T-helper 1 cell treated with Interleukin-12 subunit alpha and Interleukin-12 subunit beta and Interleukin-4 antibody, amounts not matched to agents 30 μg/mL and 1 μg/mL, for 36 hours (primary cell): Measurements from ENCODE around the gene RHBDF2.
"Not testable (repeated sequence)": the region's sequence is repeated elsewhere in the genome, so short reads cannot be mapped to it uniquely, and the experiment has no call there.

ENCODE experiments used
- H3K27ac Mint-ChIP-seq: one replicate; pipeline ENCODE4 v1.8.0; 2021; ENCODE audit warnings: mild to moderate bottlenecking, mixed read lengths
- H3K27me3 Mint-ChIP-seq: one replicate; pipeline ENCODE4 v1.8.0; 2021; ENCODE audit warnings: low read depth, mixed read lengths
- H3K36me3 Mint-ChIP-seq: one replicate; pipeline ENCODE4 v1.8.0; 2021; ENCODE audit warnings: low read depth, mixed read lengths
- H3K4me1 Mint-ChIP-seq: one replicate; pipeline ENCODE4 v1.8.0; 2021; ENCODE audit warnings: low read depth, mixed read lengths
- H3K4me3 Mint-ChIP-seq: one replicate; pipeline ENCODE4 v1.8.0; 2021; ENCODE audit warnings: mild to moderate bottlenecking, moderate library complexity, mixed read lengths
- H3K9me3 Mint-ChIP-seq: one replicate; pipeline ENCODE4 v1.8.0; 2021; ENCODE audit warnings: mixed read lengths

RHBDF2 gene

GRCh38 chr17:76541739-76542454 is 40.7 kb upstream of the RHBDF2 start:
- peaks cover 3% of the 10 kb centered on the region for H3K4me1 Mint-ChIP-seq
- H3K4me3 Mint-ChIP-seq: no peak overlapping the region
- H3K27ac Mint-ChIP-seq: no peak overlapping the region
- peaks cover 48% of the 10 kb centered on the region for H3K27me3 Mint-ChIP-seq
- no peaks in the 10 kb centered on the region for H3K9me3 Mint-ChIP-seq
- H3K36me3 Mint-ChIP-seq: no peaks in the 10 kb centered on the region

GRCh38 chr17:76540381-76541300 is 39.4 kb upstream of the RHBDF2 start:
- H3K36me3 Mint-ChIP-seq: no peaks in the 10 kb centered on the region
- peaks cover 61% of the 10 kb centered on the region for H3K27me3 Mint-ChIP-seq
- H3K4me1 Mint-ChIP-seq: peaks cover 1% of the 10 kb centered on the region
- no peak overlapping the region for H3K27ac Mint-ChIP-seq
- no peak overlapping the region for H3K4me3 Mint-ChIP-seq
- no peaks in the 10 kb centered on the region for H3K9me3 Mint-ChIP-seq

GRCh38 chr17:76539631-76540271 is 38.5 kb upstream of the RHBDF2 start, which contains the start of gene PRCD:
Gene PRCD, plus strand, starts transcription at chr17:76540044. Its CDS starts 98 bp downstream, at chr17:76540142.
- H3K4me3 Mint-ChIP-seq: no peak within 1 kb of the TSS
- no peak within 1 kb of the TSS for H3K27ac Mint-ChIP-seq

GRCh38 chr17:76538941-76539570 is 37.8 kb upstream of the RHBDF2 start:
- Mint-ChIP-seq H3K4me1 (peaks cover 1% of the 10 kb centered on the region), H3K36me3 (no peaks in the 10 kb centered on the region), H3K9me3 (no peaks in the 10 kb centered on the region), H3K27me3 (peaks cover 71% of the 10 kb centered on the region), H3K4me3 (no peak overlapping the region), H3K27ac (no peak overlapping the region)

More at GRCh38 chr17:76539631-76540271, 38.5 kb upstream of the RHBDF2 start, which contains the start of gene PRCD:
- Mint-ChIP-seq H3K27me3 (peaks cover 70% of the 10 kb centered on the region), H3K4me1 (peaks cover 1% of the 10 kb centered on the region), H3K9me3 (no peaks in the 10 kb centered on the region), H3K36me3 (no peaks in the 10 kb centered on the region)

GRCh38 chr17:76538281-76538931 is 37.2 kb upstream of the RHBDF2 start:
- Mint-ChIP-seq H3K36me3 (no peaks in the 10 kb centered on the region), H3K4me1 (peaks cover 1% of the 10 kb centered on the region), H3K27ac (no peak overlapping the region), H3K27me3 (peaks cover 67% of the 10 kb centered on the region), H3K9me3 (no peaks in the 10 kb centered on the region), H3K4me3 (no peak overlapping the region)

GRCh38 chr17:76537578-76538280 is 36.5 kb upstream of the RHBDF2 start, which contains the start of gene CYGB:
Gene CYGB, minus strand, starts transcription at chr17:76537709. Its CDS starts 167 bp downstream, at chr17:76537542.
- H3K4me3 Mint-ChIP-seq: no peak within 1 kb of the TSS
- no peaks in the 10 kb centered on the region for H3K9me3 Mint-ChIP-seq
- H3K36me3 Mint-ChIP-seq: no peaks in the 10 kb centered on the region
- no peak within 1 kb of the TSS for H3K27ac Mint-ChIP-seq
- peaks cover 1% of the 10 kb centered on the region for H3K4me1 Mint-ChIP-seq
- peaks cover 70% of the 10 kb centered on the region for H3K27me3 Mint-ChIP-seq

GRCh38 chr17:76537288-76537577 is 36.0 kb upstream of the RHBDF2 start:
- Mint-ChIP-seq H3K4me3 (no peak overlapping the region), H3K36me3 (no peaks in the 10 kb centered on the region)

GRCh38 chr17:76536511-76537287 is 35.5 kb upstream of the RHBDF2 start:
- Mint-ChIP-seq H3K36me3 (no peaks in the 10 kb centered on the region), H3K4me3 (no peak overlapping the region), H3K9me3 (no peaks in the 10 kb centered on the region), H3K4me1 (peaks cover 4% of the 10 kb centered on the region), H3K27ac (no peak overlapping the region), H3K27me3 (peaks cover 66% of the 10 kb centered on the region)

More at GRCh38 chr17:76537288-76537577, 36.0 kb upstream of the RHBDF2 start:
- Mint-ChIP-seq H3K27ac (no peak overlapping the region), H3K9me3 (no peaks in the 10 kb centered on the region), H3K27me3 (peaks cover 66% of the 10 kb centered on the region), H3K4me1 (peaks cover 1% of the 10 kb centered on the region)

- Mint-ChIP-seq H3K27ac (no peak overlapping the region), H3K4me3 (no peak overlapping the region), H3K4me1 (peaks cover 4% of the 10 kb centered on the region), H3K36me3 (no peaks in the 10 kb centered on the region), H3K9me3 (no peaks in the 10 kb centered on the region), H3K27me3 (peaks cover 61% of the 10 kb centered on the region)
These were observed 34.7 kb upstream of the RHBDF2 start for GRCh38 chr17:76535788-76536510.

GRCh38 chr17:76534831-76535732 is 33.9 kb upstream of the RHBDF2 start:
- H3K27ac Mint-ChIP-seq: no peak overlapping the region
- H3K4me3 Mint-ChIP-seq: no peak overlapping the region

GRCh38 chr17:76533640-76534359 is 32.6 kb upstream of the RHBDF2 start:
- not testable (repeated sequence) for H3K36me3 Mint-ChIP-seq, H3K4me1 Mint-ChIP-seq, H3K9me3 Mint-ChIP-seq, H3K27ac Mint-ChIP-seq, H3K4me3 Mint-ChIP-seq
- peaks cover 43% of the 10 kb centered on the region for H3K27me3 Mint-ChIP-seq

More at GRCh38 chr17:76534831-76535732, 33.9 kb upstream of the RHBDF2 start:
- Mint-ChIP-seq H3K36me3 (no peaks in the 10 kb centered on the region), H3K4me1 (peaks cover 2% of the 10 kb centered on the region), H3K27me3 (peaks cover 53% of the 10 kb centered on the region), H3K9me3 (no peaks in the 10 kb centered on the region)
